GM23338 (cell line): ENCODE results near the gene TSR1.

ENCODE experiments used
- CREB1 ChIP-seq: fragments of 250-450 bp; sonication (Bioruptor Pico); IDR thresholded peaks from 2 replicates; pipeline ENCODE4 v1.5.0; 2020; ENCODE audit warnings: low read depth, mild to moderate bottlenecking, moderate library complexity
- ZNF114 ChIP-seq: fragments of 250-450 bp; sonication (Bioruptor Pico); IDR thresholded peaks from 2 replicates; pipeline ENCODE4 v1.5.0; 2020; ENCODE audit warnings: mild to moderate bottlenecking, moderate library complexity
- TF ChIP-seq, protein P1 (sequence below), 2 experiments: fragments of 200-600 bp in 1 of 2; sonication (generic) in 1 of 2; conservative IDR thresholded peaks; 2 replicates each; pipeline versions ENCODE4 v1.5.1 to v1.6.1; 2016 to 2017; ENCODE audit warnings: antibody characterized with exemption in 2 of 2, low read depth in 2 of 2, mild to moderate bottlenecking in 2 of 2, moderate library complexity in 1 of 2

- no peak for TF ChIP-seq ZNF114
- TF ChIP-seq, protein P1, sequence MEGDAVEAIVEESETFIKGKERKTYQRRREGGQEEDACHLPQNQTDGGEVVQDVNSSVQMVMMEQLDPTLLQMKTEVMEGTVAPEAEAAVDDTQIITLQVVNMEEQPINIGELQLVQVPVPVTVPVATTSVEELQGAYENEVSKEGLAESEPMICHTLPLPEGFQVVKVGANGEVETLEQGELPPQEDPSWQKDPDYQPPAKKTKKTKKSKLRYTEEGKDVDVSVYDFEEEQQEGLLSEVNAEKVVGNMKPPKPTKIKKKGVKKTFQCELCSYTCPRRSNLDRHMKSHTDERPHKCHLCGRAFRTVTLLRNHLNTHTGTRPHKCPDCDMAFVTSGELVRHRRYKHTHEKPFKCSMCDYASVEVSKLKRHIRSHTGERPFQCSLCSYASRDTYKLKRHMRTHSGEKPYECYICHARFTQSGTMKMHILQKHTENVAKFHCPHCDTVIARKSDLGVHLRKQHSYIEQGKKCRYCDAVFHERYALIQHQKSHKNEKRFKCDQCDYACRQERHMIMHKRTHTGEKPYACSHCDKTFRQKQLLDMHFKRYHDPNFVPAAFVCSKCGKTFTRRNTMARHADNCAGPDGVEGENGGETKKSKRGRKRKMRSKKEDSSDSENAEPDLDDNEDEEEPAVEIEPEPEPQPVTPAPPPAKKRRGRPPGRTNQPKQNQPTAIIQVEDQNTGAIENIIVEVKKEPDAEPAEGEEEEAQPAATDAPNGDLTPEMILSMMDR (conservative IDR thresholded peaks at IDR 0.05; ENCODE audit: low read depth in 2 of 2): no peak
- TF ChIP-seq CREB1 (CRISPR knock-in tag): no peak
Measured at GRCh38 chr17:2380950-2381649, 44.8 kb upstream of the TSR1 start.
